ENCODE measurements around the gene BICD1. TPM values are rescaled to one million over a fixed set of nuclear protein-coding genes. Genes with fewer than 3 reads are reported as not detected.

BICD1 gene
- total and polyA plus RNA-seq, 2 donors (not counting 3 experiments of a cell fraction or from before 2014, with no cell fraction given), result 12.2 to 51.0 TPM

GRCh38 chr12:32365473-32366064, 258.9 kb downstream of the BICD1 start:
- TF ChIP-seq FOS (IDR thresholded peaks at IDR 0.05; ENCODE audit: borderline replicate concordance, insufficient read depth, low read length) (no peak), POLR2AphosphoS5 (IDR thresholded peaks at IDR 0.05; ENCODE audit: insufficient read depth, low read depth, low read length) (no peak), POLR2A (IDR thresholded peaks at IDR 0.05; ENCODE audit: low read depth, low read length) (no peak), MAX (IDR thresholded peaks at IDR 0.05; ENCODE audit: insufficient read depth, insufficient read length) (no peak), JUN (IDR thresholded peaks at IDR 0.05; ENCODE audit: borderline replicate concordance, insufficient read depth, insufficient read length, low read depth) (no peak), EZH2 (IDR thresholded peaks at IDR 0.05; ENCODE audit: borderline replicate concordance, low read depth, low read length, severe bottlenecking) (no peak), MYC (IDR thresholded peaks at IDR 0.05; ENCODE audit: low read depth, low read length) (no peak), CTCF (IDR thresholded peaks at IDR 0.05; ENCODE audit: extremely low read depth in 1 of 2, insufficient read depth in 1 of 2, low read depth in 1 of 2, low read length in 2 of 2) (peak; percentile 66 to 70), GATA2 (IDR thresholded peaks at IDR 0.05; ENCODE audit: insufficient read depth, insufficient read length, low read depth, low read length) (peak; percentile 52)
- Histone ChIP-seq H3K36me3 (ENCODE audit: control insufficient read depth in 2 of 2, extremely low read depth in 1 of 2, insufficient read depth in 2 of 2, low read length in 2 of 2) (peaks cover 0 to 4% of the 10 kb centered on the region in 2 experiments), H3K4me2 (ENCODE audit: insufficient read depth, low read length) (no peak overlapping the region), H3K9ac (replicated peaks; ENCODE audit: extremely low read depth, insufficient read depth, low read length) (no peak overlapping the region), H3K27ac (ENCODE audit: insufficient read depth, low read depth, low read length) (no peak overlapping the region), H3K9me1 (replicated peaks; ENCODE audit: control insufficient read depth, extremely low read depth, insufficient read depth, low read length) (no peaks in the 10 kb centered on the region), H3K79me2 (ENCODE audit: control insufficient read depth, insufficient read depth, low read length) (no peaks in the 10 kb centered on the region), H3K27me3 (ENCODE audit: control insufficient read depth in 2 of 2, insufficient read depth in 2 of 2, low read length in 2 of 2) (no peaks in the 10 kb centered on the region), H4K20me1 (replicated peaks; ENCODE audit: control insufficient read depth, extremely low read depth, insufficient read depth, low read length) (no peaks in the 10 kb centered on the region), H3K9me3 (replicated peaks; ENCODE audit: control insufficient read depth, insufficient read depth, low read length) (no peaks in the 10 kb centered on the region), H3K4me1 (ENCODE audit: control insufficient read depth, extremely low read depth, insufficient read depth, low read length) (peaks cover 2% of the 10 kb centered on the region), H3K4me3 (replicated peaks in 1 of 3; ENCODE audit: insufficient read depth in 1 of 3, low read depth in 1 of 3, low read length in 3 of 3) (no peak overlapping the region), H2AFZ (ENCODE audit: low read depth, low read length) (no peak overlapping the region)
- peak; percentile 85 for DNase-seq (ENCODE audit: low read depth, low spot score)
- peak; percentile 90 for FAIRE-seq
- no TSS peak for BruUV-seq (replicated peaks)
- dilution Hi-C loops (cut with MboI; ENCODE audit: extremely low pct_ligation_motif_present, low sequenced_read_pairs), result no loop called here
- ChIA-PET POLR2A (no interaction called here), CTCF (interaction anchor here (0.6 to 6.6 kb wide), 44 partner anchors 10 to 713 kb away, joined by 3 to 95 read pairs (median 4); partner anchors contain the start of genes DNM1L, FGD4 and YARS2)
- intact Hi-C loops (cut with micrococcal nuclease), result loop anchor here (1.0 to 5.0 kb wide), 8 partner anchors 90 to 1657 kb away; partner anchors contain the start of genes ALG10 and YARS2
